ENCODE results near the gene DENND4C. TPM values are rescaled to one million over a fixed set of nuclear protein-coding genes. Genes with fewer than 3 reads are reported as not detected.
A peak's percentile ranks its signal among the peaks of the same experiment; 100 is the strongest.
"Not testable (repeated sequence)": the region's sequence is repeated elsewhere in the genome, so short reads cannot be mapped to it uniquely, and the experiment has no call there.

Gene DENND4C
- total RNA-seq, 1 donor from 2014 or later = 34.5 TPM

DNA sequence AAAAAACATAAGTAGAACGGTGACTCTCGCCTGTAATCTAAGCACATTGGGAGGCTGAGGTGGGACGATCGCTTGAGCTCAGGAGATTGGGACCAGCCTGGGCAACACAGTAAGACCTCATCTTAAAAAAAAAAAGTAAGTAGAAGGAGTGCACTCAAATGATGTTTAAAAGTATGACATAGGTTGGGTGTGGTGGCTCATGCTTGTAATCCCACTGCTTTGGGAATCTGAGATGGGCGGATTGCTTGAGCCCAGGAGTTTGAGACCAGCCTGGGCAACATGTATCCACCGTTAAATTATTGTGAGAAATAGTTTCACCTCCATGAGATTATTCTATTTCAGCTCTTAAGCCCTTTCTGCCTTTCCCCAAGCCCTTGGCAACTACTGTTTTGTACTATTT lies 11.2 kb downstream of the DENND4C start:
- H3K27me3 Mint-ChIP-seq (ENCODE audit: unreplicated experiment) = no peaks in the 10 kb centered on the region
- H3K27ac Mint-ChIP-seq (ENCODE audit: unreplicated experiment) = no peak overlapping the region
- peaks cover 2% of the 10 kb centered on the region for H3K9me3 Mint-ChIP-seq (ENCODE audit: unreplicated experiment)
- no peak overlapping the region for H3K4me3 Mint-ChIP-seq (ENCODE audit: unreplicated experiment)
- no peak for DNase-seq
- H3K4me1 Mint-ChIP-seq (ENCODE audit: low read depth, unreplicated experiment) = peaks cover 2% of the 10 kb centered on the region
- TF ChIP-seq, protein P1, sequence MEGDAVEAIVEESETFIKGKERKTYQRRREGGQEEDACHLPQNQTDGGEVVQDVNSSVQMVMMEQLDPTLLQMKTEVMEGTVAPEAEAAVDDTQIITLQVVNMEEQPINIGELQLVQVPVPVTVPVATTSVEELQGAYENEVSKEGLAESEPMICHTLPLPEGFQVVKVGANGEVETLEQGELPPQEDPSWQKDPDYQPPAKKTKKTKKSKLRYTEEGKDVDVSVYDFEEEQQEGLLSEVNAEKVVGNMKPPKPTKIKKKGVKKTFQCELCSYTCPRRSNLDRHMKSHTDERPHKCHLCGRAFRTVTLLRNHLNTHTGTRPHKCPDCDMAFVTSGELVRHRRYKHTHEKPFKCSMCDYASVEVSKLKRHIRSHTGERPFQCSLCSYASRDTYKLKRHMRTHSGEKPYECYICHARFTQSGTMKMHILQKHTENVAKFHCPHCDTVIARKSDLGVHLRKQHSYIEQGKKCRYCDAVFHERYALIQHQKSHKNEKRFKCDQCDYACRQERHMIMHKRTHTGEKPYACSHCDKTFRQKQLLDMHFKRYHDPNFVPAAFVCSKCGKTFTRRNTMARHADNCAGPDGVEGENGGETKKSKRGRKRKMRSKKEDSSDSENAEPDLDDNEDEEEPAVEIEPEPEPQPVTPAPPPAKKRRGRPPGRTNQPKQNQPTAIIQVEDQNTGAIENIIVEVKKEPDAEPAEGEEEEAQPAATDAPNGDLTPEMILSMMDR (IDR thresholded peaks at IDR 0.05; ENCODE audit: partially characterized antibody, unreplicated experiment) = no peak
- peaks cover 5% of the 10 kb centered on the region for H3K36me3 Mint-ChIP-seq (ENCODE audit: unreplicated experiment)

DNA sequence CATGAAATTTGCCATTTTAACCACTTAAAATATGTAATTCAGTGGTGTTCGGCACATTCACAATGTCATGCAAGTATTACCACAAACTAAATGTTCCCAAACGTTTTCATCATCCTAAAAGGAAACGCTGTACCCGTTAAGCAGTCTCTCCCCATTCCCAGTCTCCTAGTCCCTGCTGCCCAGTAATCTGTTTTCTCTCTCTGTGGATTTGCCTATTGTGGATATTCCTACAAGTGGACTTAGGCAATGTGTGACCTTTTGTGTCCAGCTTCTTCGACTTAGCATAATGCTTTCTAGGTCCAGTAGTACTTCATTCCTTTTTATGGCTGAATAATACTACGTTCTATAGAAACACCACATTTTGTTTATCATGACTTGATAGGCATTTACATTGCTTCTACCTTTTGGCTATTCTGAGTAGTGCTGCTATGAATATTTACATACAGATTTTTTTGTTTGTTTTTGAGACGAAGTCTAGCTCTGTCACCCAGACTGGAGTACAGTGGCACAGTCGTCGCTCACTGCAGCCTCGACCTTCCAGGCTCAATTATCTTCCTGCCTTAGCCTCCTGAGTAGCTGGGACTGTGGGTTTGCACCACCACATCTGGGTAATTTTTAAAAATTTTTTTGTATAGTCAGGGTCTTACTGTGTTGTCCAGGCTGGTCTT lies 13.0 kb downstream of the DENND4C start:
- Mint-ChIP-seq H3K9me3 (ENCODE audit: unreplicated experiment) (peaks cover 2% of the 10 kb centered on the region), H3K4me1 (ENCODE audit: low read depth, unreplicated experiment) (peaks cover 2% of the 10 kb centered on the region), H3K36me3 (ENCODE audit: unreplicated experiment) (peaks cover 5% of the 10 kb centered on the region), H3K27me3 (ENCODE audit: unreplicated experiment) (no peaks in the 10 kb centered on the region), H3K4me3 (ENCODE audit: unreplicated experiment) (peak overlapping the region; percentile 22), H3K27ac (ENCODE audit: unreplicated experiment) (no peak overlapping the region)
- TF ChIP-seq, protein P1 (IDR thresholded peaks at IDR 0.05; ENCODE audit: partially characterized antibody, unreplicated experiment) = no peak
- no peak for DNase-seq

DNA sequence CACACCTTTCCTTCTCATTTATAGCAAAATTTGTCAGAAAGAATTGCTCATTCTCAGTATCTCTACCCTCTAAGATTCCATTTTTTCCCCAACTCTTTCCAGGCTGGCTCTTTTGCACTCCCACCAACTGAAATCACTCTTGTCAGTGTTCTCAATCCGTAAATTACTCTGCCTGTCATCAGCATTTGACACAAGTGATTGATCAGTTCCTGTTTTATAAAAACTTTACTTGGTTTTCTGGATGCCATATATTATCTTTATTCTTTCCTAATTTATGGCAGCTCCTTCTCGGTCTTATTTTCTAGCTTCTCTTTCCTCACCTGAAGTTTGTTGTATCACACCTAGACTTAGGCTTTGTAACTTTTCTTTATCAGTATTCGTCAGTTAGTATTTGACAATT lies 16.4 kb downstream of the DENND4C start:
- no peaks in the 10 kb centered on the region for H3K36me3 Mint-ChIP-seq (ENCODE audit: unreplicated experiment)
- H3K9me3 Mint-ChIP-seq (ENCODE audit: unreplicated experiment) = peaks cover 2% of the 10 kb centered on the region
- H3K4me1 Mint-ChIP-seq (ENCODE audit: low read depth, unreplicated experiment) = peaks cover 8% of the 10 kb centered on the region
- no peak overlapping the region for H3K4me3 Mint-ChIP-seq (ENCODE audit: unreplicated experiment)
- no peak overlapping the region for H3K27ac Mint-ChIP-seq (ENCODE audit: unreplicated experiment)
- no peaks in the 10 kb centered on the region for H3K27me3 Mint-ChIP-seq (ENCODE audit: unreplicated experiment)
- TF ChIP-seq, protein P1 (IDR thresholded peaks at IDR 0.05; ENCODE audit: partially characterized antibody, unreplicated experiment) = no peak
- no peak for DNase-seq

DNA sequence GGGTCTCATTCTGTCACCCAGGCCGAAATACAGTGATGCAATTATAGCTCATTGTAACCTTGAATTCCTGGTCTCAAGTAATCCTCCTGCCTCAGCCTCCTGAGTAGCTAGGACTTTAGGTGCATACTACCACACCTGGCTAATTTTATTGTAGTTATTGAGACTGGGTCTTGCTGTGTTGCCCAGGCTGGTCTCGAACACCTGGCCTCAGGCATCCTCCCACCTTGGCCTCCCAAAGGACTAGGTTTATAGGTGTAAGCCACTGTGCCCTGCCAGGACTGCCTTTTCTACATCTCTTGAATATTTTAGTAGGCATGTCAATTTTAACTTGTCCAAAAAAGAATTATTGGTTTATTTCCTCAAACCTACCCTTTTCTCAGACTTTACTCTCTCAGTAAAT lies 16.9 kb downstream of the DENND4C start:
- no peak for DNase-seq
- H3K4me3 Mint-ChIP-seq (ENCODE audit: unreplicated experiment) = no peak overlapping the region
- H3K27me3 Mint-ChIP-seq (ENCODE audit: unreplicated experiment) = no peaks in the 10 kb centered on the region
- H3K27ac Mint-ChIP-seq (ENCODE audit: unreplicated experiment) = no peak overlapping the region
- TF ChIP-seq, protein P1 (IDR thresholded peaks at IDR 0.05; ENCODE audit: partially characterized antibody, unreplicated experiment) = no peak
- no peaks in the 10 kb centered on the region for H3K36me3 Mint-ChIP-seq (ENCODE audit: unreplicated experiment)
- H3K9me3 Mint-ChIP-seq (ENCODE audit: unreplicated experiment) = peaks cover 2% of the 10 kb centered on the region
- H3K4me1 Mint-ChIP-seq (ENCODE audit: low read depth, unreplicated experiment) = peaks cover 9% of the 10 kb centered on the region

DNA sequence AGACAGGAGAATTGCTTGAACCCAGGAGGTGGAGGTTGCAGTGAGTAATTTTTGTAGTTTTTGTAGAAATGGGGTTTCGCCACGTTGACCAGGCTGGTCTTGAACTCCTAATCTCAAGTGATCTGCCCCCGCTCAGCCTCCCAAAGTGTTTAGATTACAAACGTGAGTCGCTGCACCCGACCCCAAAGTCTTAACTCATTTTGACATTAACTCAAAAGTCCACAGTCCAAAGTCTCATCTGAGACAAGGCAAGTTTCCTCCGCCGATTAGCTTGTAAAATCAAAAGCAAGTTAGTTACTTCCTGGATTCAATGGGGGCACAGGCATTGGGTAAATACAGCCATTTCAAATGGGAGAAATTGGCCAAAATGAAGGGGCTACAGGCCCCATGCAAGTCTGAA lies 19.9 kb downstream of the DENND4C start:
- not testable (repeated sequence) for DNase-seq; H3K9me3 Mint-ChIP-seq (ENCODE audit: unreplicated experiment); H3K4me3 Mint-ChIP-seq (ENCODE audit: unreplicated experiment); H3K36me3 Mint-ChIP-seq (ENCODE audit: unreplicated experiment); H3K27ac Mint-ChIP-seq (ENCODE audit: unreplicated experiment); H3K27me3 Mint-ChIP-seq (ENCODE audit: unreplicated experiment); H3K4me1 Mint-ChIP-seq (ENCODE audit: low read depth, unreplicated experiment)

DNA sequence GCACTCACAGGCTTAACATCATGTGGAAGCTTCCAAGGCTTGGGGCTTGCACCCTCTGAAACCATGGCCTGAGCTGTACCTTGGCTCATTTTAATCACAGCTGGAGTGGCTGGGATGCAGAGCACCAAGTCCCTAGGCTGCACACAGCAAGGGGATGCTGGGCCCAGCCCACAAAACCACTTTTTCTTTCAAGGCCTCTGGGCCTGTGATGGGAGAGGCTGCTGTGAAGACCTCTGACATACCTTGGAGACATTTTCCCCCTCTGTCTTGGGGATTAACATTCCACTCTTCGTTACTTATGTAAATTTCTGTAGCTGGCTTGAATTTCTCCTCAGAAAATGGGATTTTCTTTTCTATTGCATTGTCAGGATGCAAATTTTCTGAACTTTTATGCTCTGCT lies 20.7 kb downstream of the DENND4C start:
- H3K4me3 Mint-ChIP-seq (ENCODE audit: unreplicated experiment); H3K36me3 Mint-ChIP-seq (ENCODE audit: unreplicated experiment); H3K27ac Mint-ChIP-seq (ENCODE audit: unreplicated experiment); H3K27me3 Mint-ChIP-seq (ENCODE audit: unreplicated experiment); DNase-seq; H3K9me3 Mint-ChIP-seq (ENCODE audit: unreplicated experiment); H3K4me1 Mint-ChIP-seq (ENCODE audit: low read depth, unreplicated experiment): not testable (repeated sequence)

DNA sequence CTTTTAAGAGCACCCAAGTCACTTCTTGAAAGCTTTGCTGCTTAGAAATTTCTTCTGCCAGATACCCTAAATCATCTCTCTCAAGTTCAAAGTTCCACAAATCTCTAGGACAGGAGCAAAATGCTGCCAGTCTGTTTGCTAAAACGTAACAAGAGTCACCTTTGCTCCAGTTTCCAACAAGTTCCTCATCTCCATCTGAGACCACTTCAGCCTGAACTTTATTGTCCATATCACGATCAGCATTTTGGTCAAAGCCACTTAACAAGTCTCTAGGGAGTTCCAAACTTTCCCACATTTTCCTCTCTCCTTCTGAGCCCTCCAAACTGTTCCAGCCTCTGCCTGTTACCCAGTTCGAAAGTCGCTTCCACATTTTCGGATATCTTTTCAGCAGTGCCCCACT lies 21.1 kb downstream of the DENND4C start:
- H3K36me3 Mint-ChIP-seq (ENCODE audit: unreplicated experiment); H3K27me3 Mint-ChIP-seq (ENCODE audit: unreplicated experiment); H3K4me3 Mint-ChIP-seq (ENCODE audit: unreplicated experiment); H3K4me1 Mint-ChIP-seq (ENCODE audit: low read depth, unreplicated experiment); H3K27ac Mint-ChIP-seq (ENCODE audit: unreplicated experiment); DNase-seq; H3K9me3 Mint-ChIP-seq (ENCODE audit: unreplicated experiment): not testable (repeated sequence)

All from glutamatergic neuron (in vitro differentiated cells).